Astrocyte (in vitro differentiated cells and primary cell): ENCODE data around the gene BRINP2.

Experiments
- EZH2 ChIP-seq: IDR thresholded peaks from 2 replicates; pipeline ENCODE4 v1.6.1; 2012; ENCODE audit warnings: mild to moderate bottlenecking, low read length, inconsistent platforms; ENCODE audit not compliant: insufficient read depth
- TF ChIP-seq, protein P1 (sequence below): IDR thresholded peaks from 2 replicates; pipeline ENCODE4 v1.5.1; 2011; ENCODE audit warnings: low read depth, mild to moderate bottlenecking, inconsistent platforms, low read length, moderate library complexity; ENCODE audit not compliant: insufficient read depth

DNA sequence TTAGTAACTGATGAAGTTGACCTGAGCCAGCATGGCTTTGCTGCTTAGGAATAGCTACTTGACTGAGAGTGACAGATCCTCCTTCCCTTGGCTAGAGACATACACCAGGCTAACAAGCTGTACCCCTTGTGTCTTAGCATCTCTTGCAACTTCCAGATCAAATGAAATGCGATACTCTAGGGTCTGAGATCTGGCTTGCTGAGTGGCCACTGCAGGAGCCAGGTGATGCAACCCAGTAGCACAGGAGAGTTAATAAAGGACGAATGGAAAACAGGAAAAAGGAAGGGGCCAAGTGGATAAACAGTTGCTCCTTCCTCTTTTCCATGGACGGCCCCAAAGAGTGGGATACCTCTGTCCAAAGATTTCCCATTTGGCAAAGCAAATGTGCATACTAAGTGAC lies 44.5 kb upstream of the BRINP2 start:
- TF ChIP-seq, protein P1, sequence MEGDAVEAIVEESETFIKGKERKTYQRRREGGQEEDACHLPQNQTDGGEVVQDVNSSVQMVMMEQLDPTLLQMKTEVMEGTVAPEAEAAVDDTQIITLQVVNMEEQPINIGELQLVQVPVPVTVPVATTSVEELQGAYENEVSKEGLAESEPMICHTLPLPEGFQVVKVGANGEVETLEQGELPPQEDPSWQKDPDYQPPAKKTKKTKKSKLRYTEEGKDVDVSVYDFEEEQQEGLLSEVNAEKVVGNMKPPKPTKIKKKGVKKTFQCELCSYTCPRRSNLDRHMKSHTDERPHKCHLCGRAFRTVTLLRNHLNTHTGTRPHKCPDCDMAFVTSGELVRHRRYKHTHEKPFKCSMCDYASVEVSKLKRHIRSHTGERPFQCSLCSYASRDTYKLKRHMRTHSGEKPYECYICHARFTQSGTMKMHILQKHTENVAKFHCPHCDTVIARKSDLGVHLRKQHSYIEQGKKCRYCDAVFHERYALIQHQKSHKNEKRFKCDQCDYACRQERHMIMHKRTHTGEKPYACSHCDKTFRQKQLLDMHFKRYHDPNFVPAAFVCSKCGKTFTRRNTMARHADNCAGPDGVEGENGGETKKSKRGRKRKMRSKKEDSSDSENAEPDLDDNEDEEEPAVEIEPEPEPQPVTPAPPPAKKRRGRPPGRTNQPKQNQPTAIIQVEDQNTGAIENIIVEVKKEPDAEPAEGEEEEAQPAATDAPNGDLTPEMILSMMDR, result no peak
- TF ChIP-seq EZH2, result no peak
